ENCODE measurements around the gene SDF4. TPM values are rescaled to one million over a fixed set of nuclear protein-coding genes. Genes with fewer than 3 reads are reported as not detected.

SDF4 gene
- total RNA-seq, 1 donor from 2014 or later: 130 TPM

- Mint-ChIP-seq H3K4me3 (ENCODE audit: unreplicated experiment) (no peak overlapping the region), H3K27me3 (ENCODE audit: unreplicated experiment) (peaks cover 12% of the 10 kb centered on the region), H3K9me3 (ENCODE audit: unreplicated experiment) (no peaks in the 10 kb centered on the region), H3K36me3 (ENCODE audit: low read depth, unreplicated experiment) (peaks cover 24% of the 10 kb centered on the region), H3K27ac (ENCODE audit: unreplicated experiment) (no peak overlapping the region), H3K4me1 (ENCODE audit: unreplicated experiment) (peaks cover 19% of the 10 kb centered on the region)
- no peak for TF ChIP-seq CTCF (IDR thresholded peaks at IDR 0.05; ENCODE audit: unreplicated experiment)
- no peak for DNase-seq (ENCODE audit: low spot score)
These were observed 4.4 kb downstream of the SDF4 start for GRCh38 chr1:1227386-1227785.

GRCh38 chr1:1226566-1227362 lies 5.0 kb downstream of the SDF4 start:
- Mint-ChIP-seq H3K36me3 (ENCODE audit: low read depth, unreplicated experiment) (peaks cover 24% of the 10 kb centered on the region), H3K4me3 (ENCODE audit: unreplicated experiment) (no peak overlapping the region), H3K27me3 (ENCODE audit: unreplicated experiment) (peaks cover 12% of the 10 kb centered on the region), H3K27ac (ENCODE audit: unreplicated experiment) (no peak overlapping the region), H3K4me1 (ENCODE audit: unreplicated experiment) (peaks cover 19% of the 10 kb centered on the region), H3K9me3 (ENCODE audit: unreplicated experiment) (no peaks in the 10 kb centered on the region)
- TF ChIP-seq CTCF (IDR thresholded peaks at IDR 0.05; ENCODE audit: unreplicated experiment): no peak
- no peak for DNase-seq (ENCODE audit: low spot score)

- Mint-ChIP-seq H3K9me3 (ENCODE audit: unreplicated experiment) (no peaks in the 10 kb centered on the region), H3K27me3 (ENCODE audit: unreplicated experiment) (peaks cover 9% of the 10 kb centered on the region), H3K4me1 (ENCODE audit: unreplicated experiment) (peaks cover 16% of the 10 kb centered on the region), H3K4me3 (ENCODE audit: unreplicated experiment) (peak overlapping the region; percentile 29), H3K36me3 (ENCODE audit: low read depth, unreplicated experiment) (peaks cover 27% of the 10 kb centered on the region), H3K27ac (ENCODE audit: unreplicated experiment) (peak overlapping the region; percentile 49)
- no peak for DNase-seq (ENCODE audit: low spot score)
- TF ChIP-seq CTCF (IDR thresholded peaks at IDR 0.05; ENCODE audit: unreplicated experiment): no peak
These were observed 5.9 kb downstream of the SDF4 start for GRCh38 chr1:1225913-1226312.

- H3K4me3 Mint-ChIP-seq (ENCODE audit: unreplicated experiment): peak overlapping the region; percentile 29
- H3K36me3 Mint-ChIP-seq (ENCODE audit: low read depth, unreplicated experiment): peaks cover 27% of the 10 kb centered on the region
- H3K4me1 Mint-ChIP-seq (ENCODE audit: unreplicated experiment): peaks cover 12% of the 10 kb centered on the region
- H3K27ac Mint-ChIP-seq (ENCODE audit: unreplicated experiment): peak overlapping the region; percentile 49
- no peak for DNase-seq (ENCODE audit: low spot score)
- no peak for TF ChIP-seq CTCF (IDR thresholded peaks at IDR 0.05; ENCODE audit: unreplicated experiment)
- peaks cover 12% of the 10 kb centered on the region for H3K27me3 Mint-ChIP-seq (ENCODE audit: unreplicated experiment)
- H3K9me3 Mint-ChIP-seq (ENCODE audit: unreplicated experiment): no peaks in the 10 kb centered on the region
These were observed 6.5 kb downstream of the SDF4 start for GRCh38 chr1:1225238-1225845.

GRCh38 chr1:1223891-1224290 lies 7.9 kb downstream of the SDF4 start:
- no peak for TF ChIP-seq CTCF (IDR thresholded peaks at IDR 0.05; ENCODE audit: unreplicated experiment)
- Mint-ChIP-seq H3K9me3 (ENCODE audit: unreplicated experiment) (no peaks in the 10 kb centered on the region), H3K27ac (ENCODE audit: unreplicated experiment) (no peak overlapping the region), H3K4me1 (ENCODE audit: unreplicated experiment) (peaks cover 7% of the 10 kb centered on the region), H3K27me3 (ENCODE audit: unreplicated experiment) (peaks cover 7% of the 10 kb centered on the region), H3K4me3 (ENCODE audit: unreplicated experiment) (no peak overlapping the region), H3K36me3 (ENCODE audit: low read depth, unreplicated experiment) (peaks cover 21% of the 10 kb centered on the region)
- no peak for DNase-seq (ENCODE audit: low spot score)

Data from endothelial cell (in vitro differentiated cells).